GM19467 (cell line): ENCODE measurements around the gene GTF2F2.
A peak's percentile ranks its signal among the peaks of the same experiment; 100 is the strongest.

Source experiments
- ATAC-seq: cut with Tn5 transposase; IDR thresholded peaks from one replicate; pipeline ENCODE4 v1.9.1; 2021; ENCODE audit warnings: mild to moderate bottlenecking, moderate library complexity; ENCODE audit not compliant: unreplicated experiment

GTF2F2 gene

GRCh38 chr13:45120967-45121831 lies 889 bp downstream of the GTF2F2 start:
- ATAC-seq: peak; percentile 7

DNA sequence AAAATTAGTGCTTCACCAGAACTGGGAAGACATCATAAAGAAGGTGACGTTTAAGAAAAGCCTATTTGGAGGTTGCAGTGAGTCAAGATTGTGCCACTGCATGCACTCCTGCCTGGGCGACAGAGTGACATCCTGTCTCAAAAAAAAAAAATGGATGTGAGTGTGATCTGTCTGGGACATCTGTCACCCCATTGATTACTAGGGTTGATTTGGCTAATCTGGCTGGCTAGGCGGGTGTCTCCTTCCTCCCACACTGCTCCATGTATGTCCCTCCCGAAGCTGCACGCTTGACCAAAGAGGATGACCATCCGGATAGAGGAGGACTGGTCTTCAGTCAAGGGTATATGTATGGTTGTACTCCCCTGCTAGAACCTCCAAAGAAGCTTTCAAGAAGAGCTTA lies 2.6 kb downstream of the GTF2F2 start:
- no peak for ATAC-seq

DNA sequence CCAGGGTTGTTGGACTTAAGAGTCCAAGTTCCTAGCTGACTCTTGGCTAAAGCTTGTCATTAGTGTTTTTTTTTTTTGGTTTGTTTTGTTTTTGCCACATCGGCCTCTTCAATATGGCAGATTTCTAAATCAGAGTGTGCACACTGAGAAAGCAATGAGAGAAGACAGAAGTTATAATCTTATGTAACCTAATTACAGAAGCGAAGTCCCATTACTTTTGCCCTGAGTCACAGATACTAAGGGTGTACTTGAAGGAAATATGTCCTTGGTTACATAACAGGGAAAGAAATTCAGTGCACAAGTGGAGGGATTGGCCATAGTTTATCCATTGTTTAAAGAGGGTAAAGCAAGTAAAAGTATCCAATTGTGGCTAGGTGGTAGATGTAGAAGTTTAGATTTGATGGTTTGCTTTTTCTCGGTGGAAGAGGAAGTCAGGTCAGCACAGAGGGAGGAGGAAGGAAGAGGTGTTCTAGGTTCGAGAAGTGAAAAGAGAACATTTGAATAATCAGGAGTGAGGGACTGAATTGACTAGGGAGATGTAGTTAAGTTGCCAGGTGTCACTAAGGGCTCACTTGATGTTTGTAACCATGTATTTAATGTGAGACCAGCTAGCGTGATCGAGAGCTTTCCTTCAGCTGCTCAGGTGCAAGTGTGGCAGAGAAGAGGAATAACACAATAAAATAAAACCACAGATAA lies 12.2 kb downstream of the GTF2F2 start:
- ATAC-seq: peak; percentile 90

DNA sequence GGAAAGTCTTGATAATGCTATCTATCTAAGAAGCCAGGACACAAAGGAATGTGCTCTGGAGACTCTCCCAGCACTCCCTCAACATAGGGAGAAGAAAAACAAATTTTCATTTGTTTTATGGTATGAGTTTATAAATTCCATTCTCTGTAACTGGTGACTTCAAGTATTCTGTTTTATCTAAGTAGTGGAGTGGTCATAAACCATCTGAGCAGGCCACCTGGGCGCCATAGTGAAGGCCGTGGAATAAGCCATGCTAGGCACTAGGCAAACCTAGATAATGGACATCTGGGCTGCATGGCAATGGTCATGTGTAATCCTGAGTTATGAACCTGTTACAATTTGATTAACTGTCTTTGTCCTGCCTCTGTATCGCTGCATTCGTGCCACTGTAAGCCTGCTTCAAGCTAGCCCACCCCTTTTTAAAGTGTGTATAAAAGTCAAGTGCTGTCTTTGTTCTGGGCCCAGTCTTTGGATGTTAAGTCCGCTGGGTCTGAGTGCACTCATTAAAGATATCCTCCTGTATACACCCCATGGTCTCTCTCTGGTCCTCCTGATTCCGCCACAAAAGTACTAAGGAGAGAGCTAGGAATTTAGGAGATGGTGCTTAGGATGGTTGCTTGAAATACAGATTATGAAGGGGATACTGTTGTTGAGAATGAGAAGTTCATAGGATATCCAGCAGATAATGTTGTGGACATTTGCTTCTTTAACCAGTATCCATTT lies 13.2 kb downstream of the GTF2F2 start:
- no peak for ATAC-seq

DNA sequence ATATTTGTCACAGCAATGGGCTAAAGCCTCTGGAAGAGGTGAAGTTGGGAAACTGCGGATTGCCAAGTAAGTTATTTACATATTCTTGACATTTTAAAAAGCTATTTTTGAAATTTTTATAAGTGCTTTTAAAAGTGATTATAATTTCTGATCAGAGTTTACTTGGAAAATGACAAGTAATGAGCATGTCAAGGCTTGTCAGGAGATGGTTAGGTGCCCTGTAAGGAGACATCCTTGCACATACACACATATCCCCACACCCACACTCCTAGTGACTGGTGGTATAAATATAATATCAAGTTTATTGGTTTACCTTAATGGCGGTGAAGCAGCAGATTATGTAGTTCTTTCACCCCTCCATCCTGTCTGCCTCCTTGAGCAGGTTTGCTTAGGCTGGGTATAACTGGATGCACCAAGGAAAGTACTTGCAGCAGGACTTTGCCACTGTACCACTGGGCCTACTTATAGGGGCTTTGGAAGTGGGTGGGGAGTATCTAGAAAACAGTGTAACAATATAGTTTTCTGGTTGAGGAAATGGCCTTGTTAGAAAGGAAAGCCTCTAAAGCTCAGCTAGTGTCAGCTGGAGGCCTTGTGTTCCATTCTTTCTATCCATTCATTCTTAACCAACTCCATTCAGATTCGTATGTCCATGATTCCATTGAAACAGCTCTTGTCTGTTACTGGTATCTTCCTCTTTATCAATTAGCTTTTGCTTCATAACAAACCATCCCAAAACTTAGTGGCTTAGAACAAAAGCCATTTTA lies 16.6 kb downstream of the GTF2F2 start:
- no peak for ATAC-seq

DNA sequence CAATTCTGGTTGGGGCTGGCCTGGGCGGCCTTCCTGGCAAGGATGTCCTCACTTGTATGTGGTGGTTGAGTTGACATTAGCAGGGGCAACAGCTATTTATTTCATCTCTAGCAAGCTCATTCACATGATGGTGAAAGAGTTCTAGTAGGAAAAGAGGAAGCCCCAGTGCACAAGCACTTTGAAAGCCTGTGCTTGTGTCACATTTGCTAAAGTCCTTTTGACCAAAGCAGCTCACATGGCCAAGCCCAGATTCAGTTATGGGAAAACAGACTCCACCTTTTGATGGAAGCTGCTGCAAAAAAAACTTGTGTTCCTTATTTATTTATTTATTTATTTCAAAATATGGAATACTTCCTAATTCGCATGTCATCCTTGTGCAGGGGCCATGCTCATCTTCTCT lies 17.2 kb downstream of the GTF2F2 start:
- no peak for ATAC-seq

GRCh38 chr13:45138282-45138681 lies 18.0 kb downstream of the GTF2F2 start:
- ATAC-seq: no peak

GRCh38 chr13:45141369-45141768 lies 21.1 kb downstream of the GTF2F2 start:
- no peak for ATAC-seq

GRCh38 chr13:45142440-45143345 lies 22.4 kb downstream of the GTF2F2 start:
- no peak for ATAC-seq

GRCh38 chr13:45143346-45143751 lies 23.0 kb downstream of the GTF2F2 start:
- ATAC-seq: no peak

DNA sequence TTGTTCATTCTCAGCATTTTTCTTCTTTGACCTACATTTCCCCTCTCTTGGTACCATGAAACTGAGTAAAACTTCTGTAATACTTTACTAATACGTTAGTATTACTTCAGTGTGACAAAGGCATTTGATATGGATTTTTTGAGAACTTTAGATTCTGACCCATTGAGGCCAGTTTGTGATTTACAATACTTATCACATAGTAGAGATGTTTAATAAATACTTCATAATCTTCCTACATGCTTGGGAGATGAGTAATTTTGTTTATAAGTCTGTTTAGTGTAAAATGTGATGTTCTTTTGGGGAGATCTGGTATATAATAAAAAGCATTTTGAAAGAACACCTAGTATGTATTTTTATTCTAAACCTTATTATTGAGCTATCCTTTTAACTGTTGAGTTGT lies 29.7 kb downstream of the GTF2F2 start:
- ATAC-seq: no peak

GRCh38 chr13:45156565-45157361 lies 36.5 kb downstream of the GTF2F2 start:
- ATAC-seq: no peak

GRCh38 chr13:45162194-45162593 lies 41.9 kb downstream of the GTF2F2 start:
- no peak for ATAC-seq

DNA sequence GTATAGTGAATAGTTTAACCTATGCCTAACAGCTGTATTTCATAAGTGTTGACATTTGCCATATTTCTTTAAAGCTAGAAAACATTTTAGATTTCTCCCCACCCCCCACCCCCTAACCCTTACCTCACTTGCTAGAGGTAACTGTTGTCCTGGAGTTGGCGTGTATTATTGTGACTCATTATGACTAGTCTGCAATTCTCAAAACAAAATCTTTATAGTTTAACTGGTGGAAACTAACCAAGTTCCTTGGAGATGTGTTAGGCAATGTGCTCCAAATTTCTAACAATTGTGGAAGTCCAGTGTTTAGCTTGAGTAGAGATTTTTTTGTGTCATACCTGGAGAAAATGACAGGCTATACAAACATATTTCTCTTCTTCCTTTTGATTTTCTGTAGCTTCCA lies 42.5 kb downstream of the GTF2F2 start:
- ATAC-seq: no peak

- ATAC-seq: no peak
Measured at GRCh38 chr13:45166858-45167257, 46.5 kb downstream of the GTF2F2 start.

GRCh38 chr13:45167611-45168554 lies 47.6 kb downstream of the GTF2F2 start:
- no peak for ATAC-seq

DNA sequence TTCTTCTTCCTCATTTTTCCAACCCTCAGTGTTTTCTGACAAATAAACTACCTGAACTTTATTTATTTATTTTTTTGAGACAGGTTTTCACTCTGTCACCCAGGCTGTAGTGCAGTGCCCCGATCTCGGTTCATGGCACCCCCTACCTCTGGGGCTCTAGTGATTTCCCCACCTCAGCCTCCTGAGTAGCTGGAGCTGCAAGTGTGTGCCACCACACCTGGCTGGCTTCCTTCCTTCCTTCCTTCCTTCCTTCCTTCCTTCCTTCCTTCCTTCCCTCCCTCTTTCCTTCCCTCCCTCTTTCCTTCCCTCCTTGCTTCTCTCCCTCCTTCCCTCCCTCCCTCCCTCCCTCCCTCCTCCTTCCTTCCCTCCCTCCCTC lies 48.2 kb downstream of the GTF2F2 start:
- no peak for ATAC-seq

GRCh38 chr13:45174478-45174877 lies 54.2 kb downstream of the GTF2F2 start:
- ATAC-seq: no peak
